B cell (primary cell): Measurements from ENCODE around the gene TMEM119. TPM values are rescaled to one million over a fixed set of nuclear protein-coding genes. Genes with fewer than 3 reads are reported as not detected.
A peak's percentile ranks its signal among the peaks of the same experiment; 100 is the strongest.

Experiments
- ATAC-seq: fragments of 200-7000 bp; cut with Tn5 transposase; one replicate; pipeline ENCODE4 v1.10.0; 2021; ENCODE audit warnings: low read depth, mild to moderate bottlenecking, moderate number of reproducible peaks, moderate library complexity
- CTCF ChIA-PET: fragments of 350-600 bp; sonication (Branson Sonifier 250); formaldehyde crosslinking; loops from one replicate; lab custom pipeline; 2021; ENCODE audit warnings: antibody characterized with exemption, inconsistent platforms; lab: Charles Lee
- POLR2A ChIA-PET: fragments of 350-600 bp; sonication (Branson Sonifier 250); formaldehyde crosslinking; loops from one replicate; lab custom pipeline; 2021; ENCODE audit warnings: antibody characterized with exemption; lab: Charles Lee
- DNase-seq: peaks from one replicate; pipeline ENCODE4 v3.0.0; 2013
- H2AFZ ChIP-seq: 2 replicates; pipeline ENCODE4 v1.6.1; 2012; ENCODE audit warnings: mild to moderate bottlenecking, low read depth, low read length; ENCODE audit not compliant: insufficient read depth, poor library complexity, severe bottlenecking
- H3K27ac ChIP-seq, 2 donors: 1 replicate in 1 of 2; 2 replicates in 1 of 2; pipeline ENCODE4 v1.5.1; 2012 to 2013; ENCODE audit warnings: low read length in 2 of 2, mild to moderate bottlenecking in 2 of 2, moderate library complexity in 1 of 2
- H3K27me3 ChIP-seq, 4 experiments: fragments of 200-600 bp in 1 of 4; sonication (generic) in 1 of 4; replicated peaks in 1 of 4; 1 replicate in 2 of 4; 2 replicates in 2 of 4; pipeline versions ENCODE4 v1.6.1 to v1.7.0; 2013 to 2016; ENCODE audit warnings: low read length in 3 of 4, mild to moderate bottlenecking in 2 of 4, mixed read lengths in 1 of 4, moderate library complexity in 1 of 4; ENCODE audit not compliant: insufficient read depth in 4 of 4, control insufficient read depth in 3 of 4; ENCODE audit errors: control extremely low read depth in 1 of 4
- H3K36me3 ChIP-seq, 2 experiments: replicated peaks in 1 of 2; 1 replicate in 1 of 2; 2 replicates in 1 of 2; pipeline versions ENCODE4 v1.6.1 to v1.7.1; 2013; ENCODE audit warnings: low read length in 1 of 2; ENCODE audit not compliant: insufficient read depth in 2 of 2, control insufficient read depth in 1 of 2; ENCODE audit errors: control extremely low read depth in 1 of 2, extremely low read depth in 1 of 2
- H3K4me1 ChIP-seq, 2 donors: fragments of 200-600 bp in 1 of 2; sonication (generic) in 1 of 2; 1 replicate in 1 of 2; 2 replicates in 1 of 2; pipeline versions ENCODE4 v1.5.1 to v1.6.1; 2013 to 2017; ENCODE audit warnings: low read length in 2 of 2; ENCODE audit not compliant: control insufficient read depth in 2 of 2, insufficient read depth in 2 of 2
- H3K4me2 ChIP-seq: replicated peaks from 2 replicates; pipeline ENCODE3; 2012; ENCODE audit warnings: mild to moderate bottlenecking, low read depth, low read length; ENCODE audit not compliant: poor library complexity, severe bottlenecking
- H3K4me3 ChIP-seq, 5 experiments: fragments of 200-600 bp in 1 of 5; sonication (generic) in 1 of 5; 1 replicate in 3 of 5; 2 replicates in 2 of 5; pipeline versions ENCODE4 v1.5.1 to v1.7.0; 2011 to 2016; ENCODE audit warnings: low read length in 4 of 5, mild to moderate bottlenecking in 4 of 5, low read depth in 2 of 5, control low read depth in 1 of 5, moderate library complexity in 1 of 5; ENCODE audit not compliant: insufficient read depth in 1 of 5; ENCODE audit errors: control extremely low read depth in 1 of 5, extremely low read depth in 1 of 5
- H3K79me2 ChIP-seq: fragments of 200-600 bp; sonication (generic); one replicate; pipeline ENCODE4 v1.6.0; 2016; ENCODE audit warnings: low read length; ENCODE audit not compliant: control insufficient read depth, insufficient read depth
- H3K9ac ChIP-seq: fragments of 200-600 bp; sonication (generic); 2 replicates; pipeline ENCODE4 v1.6.1; 2017; ENCODE audit warnings: mild to moderate bottlenecking, low read length, moderate library complexity
- H3K9me3 ChIP-seq, 3 donors: one replicate each; pipeline versions ENCODE4 v1.6.1 to v1.7.1; 2013; ENCODE audit warnings: low read length in 2 of 3; ENCODE audit not compliant: control insufficient read depth in 2 of 3, insufficient read depth in 1 of 3; ENCODE audit errors: control extremely low read depth in 1 of 3
- H4K20me1 ChIP-seq: 2 replicates; pipeline ENCODE4 v1.6.0; 2012; ENCODE audit warnings: mild to moderate bottlenecking, low read length; ENCODE audit not compliant: insufficient read depth, control insufficient read depth, poor library complexity, severe bottlenecking
- H3K27ac Mint-ChIP-seq: one replicate; pipeline ENCODE4 v1.8.0; 2021; ENCODE audit warnings: mixed read lengths
- H3K27me3 Mint-ChIP-seq: one replicate; pipeline ENCODE4 v1.8.0; 2021; ENCODE audit warnings: mixed read lengths
- H3K4me1 Mint-ChIP-seq: one replicate; pipeline ENCODE4 v1.8.0; 2021; ENCODE audit warnings: mixed read lengths
- H3K4me3 Mint-ChIP-seq: one replicate; pipeline ENCODE4 v1.8.0; 2021; ENCODE audit warnings: mixed read lengths
- H3K9me3 Mint-ChIP-seq: one replicate; pipeline ENCODE4 v1.8.0; 2022; ENCODE audit warnings: mixed read lengths; ENCODE audit not compliant: insufficient read depth
- EZH2 ChIP-seq: IDR thresholded peaks from 2 replicates; pipeline ENCODE4 v1.6.1; 2012; ENCODE audit warnings: borderline replicate concordance, low read depth, mild to moderate bottlenecking, moderate library complexity, low read length; ENCODE audit not compliant: insufficient read depth, poor library complexity, severe bottlenecking
- WGBS: methylation state at CpG from one replicate; pipeline ENCODE4 v1.1.5; 2013; ENCODE audit warnings: missing lambda C conversion rate; ENCODE audit not compliant: insufficient coverage; 5-methylcytosine and 5-hydroxymethylcytosine counted together
- intact Hi-C: fragments of 100-400 bp; cut with micrococcal nuclease; formaldehyde crosslinking; loops from one replicate; pipeline ENCODE4 v1.10.0; 2022
- polyA plus RNA-seq: library from polyadenylated mRNA; depleted of rRNA; stranded (reverse); fragments of >200 nt; gene quantifications from 2 replicates; pipeline ENCODE4 v1.2.3, GENCODE V29; 2012
- total RNA-seq, 2 donors: library from RNA; stranded (reverse); fragments of 120-200 nt in 1 of 2; gene quantifications; 1 replicate in 1 of 2; 2 replicates in 1 of 2; pipeline versions ENCODE4 v1.2.3 to v1.2.4, GENCODE V29; 2013 to 2022
- TF ChIP-seq, protein P1 (sequence below): fragments of 200-600 bp; IDR thresholded peaks from one replicate; pipeline ENCODE4 v1.8.0; 2022; ENCODE audit warnings: antibody characterized with exemption, mild to moderate bottlenecking

Gene TMEM119
- total and polyA plus RNA-seq, 2 donors (not counting 1 experiment from before 2014, with no cell fraction given): 0.25 TPM; not detected in 1

- H3K4me3 Mint-ChIP-seq: peak overlapping the region; percentile 100
- peak overlapping the region; percentile 100 for H3K27ac Mint-ChIP-seq
- no peaks in the 10 kb centered on the region for H3K9me3 Mint-ChIP-seq
- ChIA-PET POLR2A (interaction anchor here (0.9 to 3.2 kb wide), 6 partner anchors 11 to 103 kb away, joined by 3 to 51 read pairs (median 5); partner anchors contain the start of gene SELPLG), CTCF (interaction anchor here (0.6 to 19.8 kb wide), 15 partner anchors 8 to 493 kb away, joined by 3 to 424 read pairs (median 4); partner anchors contain the start of gene SELPLG)
- WGBS: under 1% methylated on average over 18 of the region's 20 CpGs
- H3K27me3 Mint-ChIP-seq: no peaks in the 10 kb centered on the region
- H3K36me3 ChIP-seq: peaks cover 15 to 37% of the 10 kb centered on the region in 2 experiments
- intact Hi-C loops: loop anchor here (1.0 to 5.0 kb wide), 6 partner anchors 47 to 1150 kb away; partner anchors contain the start of genes ALKBH2, FAM222A, FICD and PWP1
- H3K9ac ChIP-seq: peak overlapping the region; percentile 89
- H3K27me3 ChIP-seq: no peaks in the 10 kb centered on the region
- H3K9me3 ChIP-seq: no peaks in the 10 kb centered on the region
- H3K4me3 ChIP-seq: peak overlapping the region; percentile 84 to 99 (median 98)
- TF ChIP-seq, protein P1, sequence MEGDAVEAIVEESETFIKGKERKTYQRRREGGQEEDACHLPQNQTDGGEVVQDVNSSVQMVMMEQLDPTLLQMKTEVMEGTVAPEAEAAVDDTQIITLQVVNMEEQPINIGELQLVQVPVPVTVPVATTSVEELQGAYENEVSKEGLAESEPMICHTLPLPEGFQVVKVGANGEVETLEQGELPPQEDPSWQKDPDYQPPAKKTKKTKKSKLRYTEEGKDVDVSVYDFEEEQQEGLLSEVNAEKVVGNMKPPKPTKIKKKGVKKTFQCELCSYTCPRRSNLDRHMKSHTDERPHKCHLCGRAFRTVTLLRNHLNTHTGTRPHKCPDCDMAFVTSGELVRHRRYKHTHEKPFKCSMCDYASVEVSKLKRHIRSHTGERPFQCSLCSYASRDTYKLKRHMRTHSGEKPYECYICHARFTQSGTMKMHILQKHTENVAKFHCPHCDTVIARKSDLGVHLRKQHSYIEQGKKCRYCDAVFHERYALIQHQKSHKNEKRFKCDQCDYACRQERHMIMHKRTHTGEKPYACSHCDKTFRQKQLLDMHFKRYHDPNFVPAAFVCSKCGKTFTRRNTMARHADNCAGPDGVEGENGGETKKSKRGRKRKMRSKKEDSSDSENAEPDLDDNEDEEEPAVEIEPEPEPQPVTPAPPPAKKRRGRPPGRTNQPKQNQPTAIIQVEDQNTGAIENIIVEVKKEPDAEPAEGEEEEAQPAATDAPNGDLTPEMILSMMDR: no peak
- no peak for TF ChIP-seq EZH2
- DNase-seq (no peak), ATAC-seq (peak; percentile 1)
- peaks cover 70% of the 10 kb centered on the region for H3K4me1 Mint-ChIP-seq
- H3K79me2 ChIP-seq: peaks cover 65% of the 10 kb centered on the region
- H3K27ac ChIP-seq: peak overlapping the region; percentile 92 to 97
- H4K20me1 ChIP-seq: peaks cover 34% of the 10 kb centered on the region
- peak overlapping the region; percentile 95 for H2AFZ ChIP-seq
- H3K4me1 ChIP-seq: peaks cover 47 to 55% of the 10 kb centered on the region in 2 donors
- H3K4me2 ChIP-seq: peak overlapping the region; percentile 94
Measured at GRCh38 chr12:108561852-108562347, 36.0 kb downstream of the TMEM119 start.
